ENCODE data around the gene OPCML.
"Not testable (repeated sequence)": the region's sequence is repeated elsewhere in the genome, so short reads cannot be mapped to it uniquely, and the experiment has no call there.

Gene OPCML

DNA sequence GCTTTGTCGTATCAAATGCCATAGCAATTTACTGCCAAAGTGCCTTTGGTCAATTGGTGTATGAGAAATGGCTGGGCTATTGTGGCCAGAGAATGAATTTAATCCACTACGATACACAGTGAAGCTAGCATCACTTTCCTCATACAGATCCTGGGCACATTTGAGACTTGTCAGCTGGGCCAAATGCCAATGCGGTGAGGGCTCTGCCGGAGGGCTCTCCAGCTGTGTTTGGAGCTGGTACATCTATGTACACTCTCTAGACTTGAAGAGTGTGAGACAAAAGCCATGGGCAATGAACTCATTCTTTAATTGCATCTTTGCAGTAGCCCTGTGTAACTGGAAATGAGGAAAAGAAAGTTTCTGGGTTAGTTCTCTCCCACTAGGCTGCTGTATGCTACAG, 1109.0 kb downstream of the OPCML start:
- DNase-seq (ENCODE audit: low read depth), result no peak

DNA sequence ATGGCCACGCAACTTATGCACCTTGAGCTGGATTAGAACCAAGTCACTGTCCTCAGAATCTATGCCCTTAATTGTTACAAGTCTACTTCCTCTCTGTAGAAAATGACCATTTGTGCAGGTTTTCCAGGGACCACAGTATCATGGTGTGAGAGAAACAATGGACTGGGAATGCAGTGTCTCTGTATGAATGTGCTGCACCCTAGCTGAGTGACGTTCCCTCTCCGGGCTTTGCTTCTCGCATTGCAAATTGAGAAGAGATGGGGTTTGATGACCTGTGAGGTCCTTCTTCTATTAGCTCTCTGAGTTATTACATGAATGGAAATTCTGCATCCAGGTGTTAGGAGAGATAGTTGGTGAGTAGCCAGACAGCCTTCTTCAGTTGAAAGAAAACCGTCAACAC, 1109.6 kb downstream of the OPCML start:
- no peak for DNase-seq (ENCODE audit: low read depth)

DNA sequence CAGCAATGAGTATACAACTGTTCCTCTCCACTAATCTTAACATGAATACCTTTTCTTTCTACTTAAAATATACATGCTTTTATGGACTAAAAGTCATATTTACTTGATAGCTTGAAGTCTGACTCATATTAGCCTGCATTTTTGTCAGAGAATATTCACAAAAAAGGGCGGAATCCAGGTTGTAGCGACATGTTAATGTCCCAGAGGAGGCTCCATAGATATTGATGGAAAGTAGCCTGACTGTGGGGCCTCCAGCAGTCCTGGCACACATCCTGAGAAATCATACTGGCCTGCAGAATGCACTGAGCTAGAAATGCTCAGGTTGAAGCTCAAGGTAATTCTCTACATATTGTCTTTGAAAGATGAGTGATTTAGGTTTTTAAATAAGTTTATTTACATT, 1110.7 kb downstream of the OPCML start:
- DNase-seq (ENCODE audit: low read depth), result no peak

DNA sequence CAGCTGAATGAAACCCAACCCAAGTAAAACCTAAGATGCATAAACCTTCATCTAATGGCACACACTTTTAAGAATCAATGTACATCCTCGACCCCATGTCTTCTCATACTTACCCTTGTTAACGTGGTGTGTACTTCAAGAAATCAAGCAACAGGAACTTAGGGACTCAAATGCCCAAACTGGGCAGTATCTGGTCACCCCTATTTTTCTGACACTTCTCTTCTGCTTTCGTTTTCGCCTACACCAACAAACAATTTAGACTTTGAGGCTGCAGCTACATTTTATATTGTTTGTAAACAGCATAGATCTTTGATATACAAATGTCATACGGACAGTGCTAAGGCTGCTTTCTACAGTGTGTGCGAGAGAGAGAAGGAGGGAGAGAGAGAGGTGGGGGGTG, 1117.8 kb downstream of the OPCML start:
- DNase-seq (ENCODE audit: low read depth), result no peak

DNA sequence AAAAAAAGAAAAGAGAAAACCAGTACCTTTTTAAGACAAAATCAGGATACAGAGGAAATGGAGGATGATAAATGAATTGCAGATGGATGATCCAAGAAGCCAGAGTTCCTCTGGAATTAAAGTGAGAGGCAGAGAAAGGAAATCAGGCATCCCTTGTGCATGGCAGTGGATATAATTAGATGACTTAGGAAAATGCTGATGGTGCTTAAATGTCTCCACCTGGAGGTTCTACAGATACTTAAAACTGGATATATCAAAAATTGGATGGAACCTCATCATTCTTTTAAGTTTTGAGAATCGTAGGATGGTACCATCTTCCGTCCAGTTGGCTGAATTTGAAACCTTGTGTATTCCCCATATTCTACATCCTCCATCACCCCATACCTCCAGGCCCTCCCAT, 1121.9 kb downstream of the OPCML start:
- DNase-seq (ENCODE audit: low read depth), result no peak

DNA sequence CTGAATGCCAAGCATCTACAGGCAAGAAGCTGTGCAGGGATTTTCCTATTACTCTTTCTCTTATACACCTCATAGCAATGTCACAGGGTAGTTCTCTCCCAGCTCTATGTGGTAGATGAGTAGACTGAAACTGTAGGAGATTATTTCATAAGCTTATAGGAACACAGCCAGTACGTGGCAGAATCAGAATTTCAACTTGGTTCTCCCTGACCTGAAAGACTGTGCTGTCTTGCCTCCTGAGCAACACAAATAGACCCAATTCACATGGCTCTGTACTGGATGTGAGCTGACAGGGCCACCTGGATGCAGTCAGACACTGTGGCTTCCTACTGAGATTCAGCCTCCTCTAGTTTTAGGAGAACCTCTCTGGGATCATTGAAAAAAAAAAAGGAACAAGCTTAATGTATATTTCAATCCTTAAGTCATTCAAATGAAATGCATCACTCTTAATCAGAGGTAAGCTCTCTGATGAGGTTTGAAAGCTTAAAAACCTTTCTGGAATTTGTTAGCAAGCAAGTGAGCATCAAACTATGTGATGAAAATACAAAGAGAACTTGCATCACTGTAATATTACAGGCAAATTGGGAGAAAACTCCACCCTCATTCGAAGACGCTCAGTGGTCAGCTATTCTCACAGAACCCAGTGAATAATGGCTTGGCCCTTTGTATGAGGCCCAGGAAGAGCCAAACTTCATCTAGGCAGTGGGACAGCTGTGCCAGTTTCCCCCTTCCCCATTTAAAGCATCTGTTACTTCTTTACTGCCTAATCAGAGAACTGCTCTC, 1122.5 kb downstream of the OPCML start:
- no peak for DNase-seq (ENCODE audit: low read depth)

DNA sequence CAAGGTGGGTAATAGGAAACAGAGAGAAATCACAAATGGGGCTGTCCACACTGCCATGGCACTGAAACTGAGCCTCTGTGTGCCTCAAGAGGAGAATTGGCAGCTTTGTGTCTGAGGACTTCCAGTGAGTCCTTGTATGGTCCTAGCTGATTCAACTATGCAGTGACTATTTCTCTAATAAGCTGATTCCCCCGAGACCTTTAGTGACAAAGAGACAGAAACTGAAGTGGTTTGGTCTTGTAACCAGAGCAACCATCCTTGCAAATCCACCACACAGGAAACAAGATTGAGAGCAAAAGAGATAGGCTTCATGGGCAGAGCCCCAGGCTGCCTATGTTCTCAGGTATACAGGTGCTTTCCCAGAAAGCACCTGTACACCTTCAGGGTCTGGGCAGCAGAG, 1123.4 kb downstream of the OPCML start:
- DNase-seq (ENCODE audit: low read depth), result no peak

DNA sequence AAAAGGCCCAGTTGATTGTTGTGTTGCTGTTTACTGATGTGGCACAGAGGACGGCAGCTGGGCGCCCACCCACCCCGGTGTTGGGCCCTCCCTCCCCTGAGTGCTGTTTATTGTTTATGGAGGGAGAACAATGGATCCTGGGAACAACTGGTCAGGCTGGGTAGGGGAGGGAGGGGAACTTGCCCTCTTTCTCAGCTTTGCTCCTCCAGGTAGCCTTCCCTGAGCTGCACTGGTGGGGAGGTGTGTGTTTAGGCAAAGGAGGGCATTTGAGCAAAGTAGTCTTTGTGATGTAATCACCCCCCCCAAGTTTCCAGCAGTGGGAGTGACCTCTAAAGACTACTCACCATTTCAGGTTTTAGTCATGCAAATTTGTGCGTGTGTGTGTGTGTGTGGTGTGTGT, 1126.6 kb downstream of the OPCML start:
- DNase-seq (ENCODE audit: low read depth), result no peak

DNA sequence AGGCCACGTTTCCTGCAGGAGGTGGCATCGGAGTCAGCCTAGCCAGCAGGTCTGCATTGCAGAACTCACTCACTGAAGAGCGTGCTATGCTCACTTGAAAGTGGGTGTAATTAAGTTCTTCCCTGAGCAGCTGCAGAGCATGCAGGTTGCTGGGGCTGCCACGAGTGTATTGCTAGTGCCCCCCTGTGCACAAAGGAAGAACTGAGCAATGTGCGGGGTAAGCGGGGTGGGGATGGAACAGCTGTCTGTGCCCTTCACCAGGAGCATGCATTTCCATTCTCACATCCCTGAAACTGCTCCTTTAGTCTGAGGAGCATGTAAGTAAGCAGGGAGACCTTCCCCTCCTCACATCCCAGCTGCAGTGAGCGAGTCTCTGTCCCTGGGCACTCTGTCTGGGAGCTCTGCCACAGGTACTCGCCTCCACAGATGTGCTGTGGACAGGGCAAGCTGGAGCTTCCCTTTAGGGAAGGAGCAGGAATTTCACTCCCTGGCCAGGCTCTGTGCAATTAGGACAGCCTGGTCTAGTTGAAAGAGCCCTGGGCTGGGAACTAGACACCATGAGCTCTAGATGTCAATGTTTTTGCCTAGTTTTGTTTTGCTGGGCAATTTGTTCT, 1130.1 kb downstream of the OPCML start:
- DNase-seq (ENCODE audit: low read depth), result no peak

DNA sequence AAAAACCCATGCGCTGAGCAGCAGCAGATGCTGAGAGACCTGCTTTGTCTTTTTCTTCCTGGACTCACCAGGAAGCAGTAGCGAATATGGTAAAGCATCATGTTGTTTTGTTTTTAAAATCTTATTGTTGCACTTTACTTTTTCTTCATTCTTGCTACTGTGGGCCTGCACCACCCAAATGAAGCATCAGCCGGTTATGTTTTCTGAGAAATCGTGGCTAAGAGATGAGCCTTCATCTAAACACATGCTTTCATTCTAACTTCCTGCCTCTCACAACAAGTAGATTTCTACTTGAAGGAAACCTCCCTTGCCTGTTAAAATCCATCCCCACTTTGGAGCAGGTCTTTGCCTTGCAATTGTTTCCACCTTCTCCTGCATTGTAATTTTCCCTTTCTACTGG, 1136.0 kb downstream of the OPCML start:
- no peak for DNase-seq (ENCODE audit: low read depth)

DNA sequence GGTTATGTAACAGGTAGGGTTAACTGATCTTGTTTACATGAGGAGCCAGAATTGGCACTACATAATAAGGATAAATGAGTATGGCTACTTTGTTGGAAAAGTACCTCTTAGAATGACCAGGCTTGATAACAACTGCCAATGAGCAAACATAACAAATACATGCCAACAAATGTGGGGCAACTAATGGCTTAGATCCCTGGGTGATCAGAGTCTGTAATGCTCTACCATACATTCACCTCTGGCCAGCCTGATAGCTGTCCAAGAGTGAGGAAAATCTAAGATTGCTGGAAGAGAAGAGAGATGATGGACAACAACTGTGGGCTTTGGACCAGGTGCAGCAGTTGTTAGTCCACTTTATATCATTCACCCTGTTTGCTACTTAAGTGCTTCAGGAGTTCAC, 1136.9 kb downstream of the OPCML start:
- DNase-seq (ENCODE audit: low read depth), result no peak

DNA sequence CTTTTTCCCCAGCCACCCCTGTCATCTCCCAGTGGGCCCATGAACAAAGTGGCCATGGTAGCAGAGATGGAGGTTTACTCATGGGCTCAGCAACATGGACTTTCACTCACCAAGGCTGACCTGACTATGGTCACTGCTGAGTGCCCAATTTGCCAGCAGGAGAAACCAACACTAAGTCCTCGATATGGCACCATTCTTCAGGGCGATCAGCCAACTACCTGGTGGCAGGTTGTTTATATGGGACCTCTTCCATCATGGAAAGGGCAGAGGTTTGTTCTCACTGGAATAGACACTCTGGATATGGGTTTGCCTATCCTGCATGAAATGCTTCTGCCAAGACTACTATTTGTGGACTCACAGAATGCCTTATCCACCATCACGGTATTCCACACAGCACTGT, 1152.8 kb downstream of the OPCML start:
- DNase-seq (ENCODE audit: low read depth), result no peak

DNA sequence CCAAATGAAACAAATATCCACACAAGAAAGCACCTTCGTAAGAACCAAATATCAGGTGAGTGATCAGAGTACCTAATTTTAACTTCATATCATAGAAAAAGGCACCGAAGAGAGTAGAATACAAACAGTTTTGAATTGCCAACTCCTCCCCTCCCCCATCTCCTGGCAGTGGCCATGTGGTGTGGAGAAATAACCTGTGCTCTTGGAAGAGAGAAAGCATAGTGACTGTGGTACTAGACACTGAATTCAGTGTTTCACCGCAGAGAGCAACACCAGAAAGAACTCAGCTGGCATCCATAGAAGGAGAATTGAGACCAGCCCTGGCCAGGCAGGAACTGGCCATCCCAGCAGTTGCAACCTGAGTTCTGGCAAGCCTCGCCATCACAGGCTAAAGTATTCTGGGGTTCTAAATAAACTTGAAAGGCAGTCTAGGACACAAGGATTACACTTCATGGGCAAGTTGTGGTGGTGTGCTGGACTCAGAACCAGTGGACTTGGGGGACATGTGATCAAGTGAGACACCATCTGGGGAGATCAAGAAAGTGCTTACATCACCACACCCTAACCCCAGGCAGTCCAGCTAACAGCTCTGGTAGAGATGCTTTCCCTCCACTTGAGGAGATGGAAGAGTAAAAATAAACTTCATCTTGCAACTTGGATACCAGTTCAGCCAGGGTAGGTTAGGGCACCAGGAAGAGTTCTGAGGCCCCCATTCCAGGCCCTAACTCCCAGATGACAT, 1158.7 kb downstream of the OPCML start:
- DNase-seq (ENCODE audit: low read depth), result no peak

DNA sequence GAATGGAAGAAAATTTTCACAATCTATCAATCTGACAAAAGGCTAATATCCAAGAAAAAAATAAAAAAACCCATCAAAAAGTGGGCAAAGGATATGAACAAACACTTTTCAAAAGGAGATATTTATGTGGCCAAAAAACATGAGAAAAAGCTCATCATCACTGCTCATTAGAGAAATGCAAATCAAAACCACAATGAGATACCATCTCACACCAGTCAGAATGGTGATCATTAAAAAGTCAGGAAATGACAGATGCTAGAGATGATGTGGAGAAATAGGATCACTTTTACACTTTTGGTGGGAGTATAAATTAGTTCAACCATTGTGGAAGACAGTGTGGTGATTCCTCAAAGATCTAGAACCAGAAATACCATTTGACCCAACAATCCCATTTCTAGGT, 1162.2 kb downstream of the OPCML start:
- DNase-seq (ENCODE audit: low read depth), result not testable (repeated sequence)

DNA sequence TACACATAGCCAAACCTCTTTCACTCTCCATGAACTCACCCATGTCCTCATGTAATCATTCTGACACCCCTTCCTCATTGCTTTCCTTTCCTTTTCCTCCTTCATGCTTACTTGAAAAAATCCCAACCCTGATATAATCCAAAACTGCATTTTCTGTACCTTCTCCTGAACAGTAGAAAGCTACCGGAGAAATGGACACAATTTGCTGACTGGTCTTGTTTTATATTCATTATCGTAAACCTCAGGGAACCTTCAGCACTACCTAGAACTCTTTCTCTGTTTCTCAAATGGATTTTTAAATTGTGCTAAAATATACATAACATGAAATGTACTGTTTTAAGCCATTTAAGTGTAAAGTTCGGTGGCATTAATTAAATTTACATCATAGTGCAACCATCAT, 1165.0 kb downstream of the OPCML start:
- no peak for DNase-seq (ENCODE audit: low read depth)

DNA sequence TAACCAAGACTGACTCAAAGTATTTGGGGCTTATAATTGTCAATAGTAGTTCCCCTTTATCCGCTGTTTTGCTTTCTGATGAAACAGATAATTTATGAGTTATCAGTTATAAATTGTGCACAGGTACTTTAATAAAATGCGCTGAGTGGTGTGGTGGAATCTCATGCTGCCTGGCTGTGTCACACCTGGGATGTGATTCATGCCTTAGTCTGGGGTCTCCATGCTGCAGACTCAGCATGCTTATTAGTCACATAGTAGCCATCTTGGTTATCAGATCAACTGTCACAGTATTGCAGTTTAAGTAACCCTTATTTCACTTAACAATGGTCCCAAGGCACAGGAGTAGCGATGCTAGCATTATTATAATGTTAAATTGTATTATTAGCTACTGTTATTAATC, 1166.7 kb downstream of the OPCML start:
- DNase-seq (ENCODE audit: low read depth), result no peak
